CD4-positive, alpha-beta T cell treated with Interleukin-10 for 1 hour (primary cell): ENCODE data around the gene MXI1.
"Not testable (repeated sequence)": the region's sequence is repeated elsewhere in the genome, so short reads cannot be mapped to it uniquely, and the experiment has no call there.

Experiments used
- DNase-seq: peaks from one replicate; pipeline ENCODE4 v3.0.0-alpha.2; 2020

MXI1 gene

GRCh38 chr10:110184398-110184797 lies 23.0 kb upstream of the MXI1 start:
- DNase-seq, result no peak

- not testable (repeated sequence) for DNase-seq
Observed at GRCh38 chr10:110185646-110186182, 21.7 kb upstream of the MXI1 start.

- no peak for DNase-seq
Observed at GRCh38 chr10:110190170-110190569, 17.2 kb upstream of the MXI1 start.

GRCh38 chr10:110192552-110192951 lies 14.9 kb upstream of the MXI1 start:
- DNase-seq, result peak; percentile 23

- DNase-seq, result no peak
Observed at GRCh38 chr10:110200503-110200902, 6.9 kb upstream of the MXI1 start.

- DNase-seq, result not testable (repeated sequence)
Observed at GRCh38 chr10:110201046-110201445, 6.4 kb upstream of the MXI1 start.

- DNase-seq, result no peak
Observed at GRCh38 chr10:110203500-110204455, 3.6 kb upstream of the MXI1 start.

- no peak for DNase-seq
Observed at GRCh38 chr10:110205051-110205675, 2.2 kb upstream of the MXI1 start.

GRCh38 chr10:110207805-110208613 lies 604 bp downstream of the MXI1 start:
- peak; percentile 55 for DNase-seq

GRCh38 chr10:110208614-110209453 lies 1.4 kb downstream of the MXI1 start:
- DNase-seq, result peak; percentile 46

GRCh38 chr10:110209454-110209925 lies 2.1 kb downstream of the MXI1 start:
- DNase-seq, result no peak

- peak; percentile 72 for DNase-seq
Observed at GRCh38 chr10:110209926-110210673, 2.7 kb downstream of the MXI1 start.

- DNase-seq, result peak; percentile 93
Observed at GRCh38 chr10:110210674-110211464, 3.5 kb downstream of the MXI1 start.

- no peak for DNase-seq
Observed at GRCh38 chr10:110211465-110211843, 4.0 kb downstream of the MXI1 start.

- peak; percentile 64 for DNase-seq
Observed at GRCh38 chr10:110212119-110213006, 5.0 kb downstream of the MXI1 start.

GRCh38 chr10:110214371-110214826 lies 7.0 kb downstream of the MXI1 start:
- DNase-seq, result peak; percentile 29

- no peak for DNase-seq
Observed at GRCh38 chr10:110215286-110216170, 8.1 kb downstream of the MXI1 start.

- no peak for DNase-seq
Observed at GRCh38 chr10:110216240-110216639, 8.8 kb downstream of the MXI1 start.
